Keratinocyte (primary cell): ENCODE results near the gene CIBAR2. TPM values are rescaled to one million over a fixed set of nuclear protein-coding genes. Genes with fewer than 3 reads are reported as not detected.

Source experiments
- DNase-seq: peaks from one replicate; pipeline ENCODE4 v3.0.0-alpha.2; 2011; ENCODE audit warnings: low read depth, missing footprints, low spot score
- FAIRE-seq: peaks from 2 replicates; lab custom pipeline; 2011; peaks lifted over from hg19 to GRCh38; lab: Jason Lieb, UNC
- H2AFZ ChIP-seq: 2 replicates; pipeline ENCODE4 v1.6.0; 2012; ENCODE audit warnings: low read length, control low read depth, inconsistent platforms; ENCODE audit not compliant: control insufficient read depth
- H3K27ac ChIP-seq: 2 replicates; pipeline ENCODE4 v1.5.1; 2011; ENCODE audit warnings: low read length; ENCODE audit not compliant: control insufficient read depth, insufficient read depth
- H3K27me3 ChIP-seq: 3 replicates; pipeline ENCODE4 v1.6.0; 2011; ENCODE audit warnings: low read length; ENCODE audit not compliant: control insufficient read depth, insufficient read depth; ENCODE audit errors: extremely low read depth
- H3K36me3 ChIP-seq, 2 experiments: 2 replicates in 1 of 2; 3 replicates in 1 of 2; pipeline ENCODE4 v1.5.1; 2011; ENCODE audit warnings: low read length in 2 of 2, mild to moderate bottlenecking in 1 of 2; ENCODE audit not compliant: control insufficient read depth in 2 of 2, insufficient read depth in 2 of 2; ENCODE audit errors: extremely low read depth in 1 of 2
- H3K4me1 ChIP-seq: 3 replicates; pipeline ENCODE4 v1.5.1; 2011; ENCODE audit warnings: low read length; ENCODE audit not compliant: control insufficient read depth, insufficient read depth; ENCODE audit errors: extremely low read depth
- H3K4me2 ChIP-seq: 3 replicates; pipeline ENCODE4 v1.6.0; 2011; ENCODE audit warnings: low read depth, low read length; ENCODE audit not compliant: control insufficient read depth, insufficient read depth; ENCODE audit errors: extremely low read depth
- H3K4me3 ChIP-seq, 3 experiments: fragments of 200-600 bp in 1 of 3; sonication (generic) in 1 of 3; 2 replicates in 2 of 3; 3 replicates in 1 of 3; pipeline ENCODE4 v1.5.1; 2011 to 2016; ENCODE audit warnings: low read length in 3 of 3, mild to moderate bottlenecking in 3 of 3, control low read depth in 2 of 3, inconsistent platforms in 1 of 3, low read depth in 1 of 3, mixed read lengths in 1 of 3, mixed run types in 1 of 3, moderate library complexity in 1 of 3; ENCODE audit not compliant: control insufficient read depth in 2 of 3, insufficient read depth in 2 of 3; ENCODE audit errors: extremely low read depth in 1 of 3
- H3K79me2 ChIP-seq: 2 replicates; pipeline ENCODE4 v1.6.0; 2012; ENCODE audit warnings: low read length; ENCODE audit not compliant: control insufficient read depth, insufficient read depth
- H3K9ac ChIP-seq: 3 replicates; pipeline ENCODE4 v1.6.0; 2011; ENCODE audit warnings: low read length; ENCODE audit not compliant: control insufficient read depth, insufficient read depth; ENCODE audit errors: extremely low read depth
- H3K9me1 ChIP-seq: 3 replicates; pipeline ENCODE4 v1.6.0; 2011; ENCODE audit warnings: low read length; ENCODE audit not compliant: control insufficient read depth, insufficient read depth; ENCODE audit errors: extremely low read depth
- H3K9me3 ChIP-seq: 2 replicates; pipeline ENCODE4 v1.5.1; 2012; ENCODE audit warnings: low read depth, low read length; ENCODE audit not compliant: control insufficient read depth
- H4K20me1 ChIP-seq: 3 replicates; pipeline ENCODE4 v1.6.0; 2011; ENCODE audit warnings: low read length; ENCODE audit not compliant: control insufficient read depth, insufficient read depth; ENCODE audit errors: extremely low read depth
- EZH2 ChIP-seq: IDR thresholded peaks from one replicate; pipeline ENCODE4 v1.6.1; 2012; ENCODE audit warnings: inconsistent platforms, mild to moderate bottlenecking, low read length, moderate library complexity
- dilution Hi-C: fragments of 300-500 bp; cut with MboI; formaldehyde crosslinking; loops from one replicate; pipeline ENCODE4 v1.7.0; 2020; ENCODE audit warnings: low sequenced_read_pairs; ENCODE audit not compliant: extremely low pct_ligation_motif_present
- polyA plus RNA-seq, 5 experiments: library from polyadenylated mRNA; depleted of rRNA in 3 of 5; stranded (reverse) in 3 of 5; stranded (forward) in 1 of 5; unstranded in 1 of 5; fragments of >200 nt; gene quantifications; 1 replicate in 1 of 5; 2 replicates in 3 of 5; 3 replicates in 1 of 5; pipeline versions ENCODE4 v1.2.1 to v1.2.3, GENCODE V29; 2011 to 2012; ENCODE audit warnings: missing spikeins in 2 of 5, low read depth in 1 of 5, low replicate concordance in 1 of 5
- TF ChIP-seq, protein P1 (sequence below), 3 experiments: IDR thresholded peaks in 1 of 3; conservative IDR thresholded peaks in 1 of 3; optimal IDR thresholded peaks in 1 of 3; 2 replicates in 2 of 3; 3 replicates in 1 of 3; pipeline versions ENCODE3 to v1.5.1; 2011; ENCODE audit warnings: low read length in 3 of 3, mild to moderate bottlenecking in 3 of 3, moderate library complexity in 2 of 3, control low read depth in 1 of 3, inconsistent platforms in 1 of 3; ENCODE audit not compliant: insufficient read depth in 2 of 3; ENCODE audit errors: extremely low read depth in 1 of 3

CIBAR2 gene
- polyA plus RNA-seq, 1 donor (not counting 4 experiments of a cell fraction or from before 2014, with no cell fraction given): not detected

DNA sequence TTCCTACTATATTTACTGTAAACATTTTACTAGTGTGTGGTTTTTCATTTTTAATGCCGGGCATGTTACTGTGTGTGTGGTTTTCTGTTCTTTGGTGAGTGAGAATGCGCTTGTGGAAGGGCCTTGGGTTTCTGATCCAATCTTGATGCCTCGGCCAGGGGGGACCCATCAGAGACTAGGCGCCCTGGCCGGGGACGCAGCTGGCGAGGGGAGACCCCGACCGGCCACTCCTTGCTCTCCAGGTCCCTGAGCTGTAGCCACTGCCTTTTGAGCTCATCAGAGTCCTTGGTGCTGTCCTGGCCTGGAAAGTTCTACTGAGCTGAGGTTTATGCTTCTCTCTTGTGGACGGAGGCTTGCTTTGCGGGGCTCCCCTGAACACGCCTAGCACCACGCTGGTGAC, 47.2 kb downstream of the CIBAR2 start:
- H4K20me1 ChIP-seq: no peaks in the 10 kb centered on the region
- H3K4me1 ChIP-seq: no peaks in the 10 kb centered on the region
- dilution Hi-C loops: no loop called here
- H3K9me1 ChIP-seq: no peaks in the 10 kb centered on the region
- no peak for DNase-seq
- H3K36me3 ChIP-seq: no peaks in the 10 kb centered on the region
- no peak overlapping the region for H3K9ac ChIP-seq
- H3K79me2 ChIP-seq: no peaks in the 10 kb centered on the region
- no peak for FAIRE-seq
- peaks cover 5% of the 10 kb centered on the region for H3K27me3 ChIP-seq
- no peak overlapping the region for H2AFZ ChIP-seq
- TF ChIP-seq EZH2: no peak
- TF ChIP-seq, protein P1, sequence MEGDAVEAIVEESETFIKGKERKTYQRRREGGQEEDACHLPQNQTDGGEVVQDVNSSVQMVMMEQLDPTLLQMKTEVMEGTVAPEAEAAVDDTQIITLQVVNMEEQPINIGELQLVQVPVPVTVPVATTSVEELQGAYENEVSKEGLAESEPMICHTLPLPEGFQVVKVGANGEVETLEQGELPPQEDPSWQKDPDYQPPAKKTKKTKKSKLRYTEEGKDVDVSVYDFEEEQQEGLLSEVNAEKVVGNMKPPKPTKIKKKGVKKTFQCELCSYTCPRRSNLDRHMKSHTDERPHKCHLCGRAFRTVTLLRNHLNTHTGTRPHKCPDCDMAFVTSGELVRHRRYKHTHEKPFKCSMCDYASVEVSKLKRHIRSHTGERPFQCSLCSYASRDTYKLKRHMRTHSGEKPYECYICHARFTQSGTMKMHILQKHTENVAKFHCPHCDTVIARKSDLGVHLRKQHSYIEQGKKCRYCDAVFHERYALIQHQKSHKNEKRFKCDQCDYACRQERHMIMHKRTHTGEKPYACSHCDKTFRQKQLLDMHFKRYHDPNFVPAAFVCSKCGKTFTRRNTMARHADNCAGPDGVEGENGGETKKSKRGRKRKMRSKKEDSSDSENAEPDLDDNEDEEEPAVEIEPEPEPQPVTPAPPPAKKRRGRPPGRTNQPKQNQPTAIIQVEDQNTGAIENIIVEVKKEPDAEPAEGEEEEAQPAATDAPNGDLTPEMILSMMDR (optimal IDR thresholded peaks at IDR 0.05 in 1 of 3, IDR thresholded peaks at IDR 0.05 in 1 of 3, conservative IDR thresholded peaks at IDR 0.05 in 1 of 3; ENCODE audit: extremely low read depth in 1 of 3, insufficient read depth in 2 of 3, low read length in 3 of 3): no peak
- H3K4me3 ChIP-seq: no peak overlapping the region
- H3K27ac ChIP-seq: no peak overlapping the region
- H3K9me3 ChIP-seq: no peaks in the 10 kb centered on the region
- H3K4me2 ChIP-seq: no peak overlapping the region

DNA sequence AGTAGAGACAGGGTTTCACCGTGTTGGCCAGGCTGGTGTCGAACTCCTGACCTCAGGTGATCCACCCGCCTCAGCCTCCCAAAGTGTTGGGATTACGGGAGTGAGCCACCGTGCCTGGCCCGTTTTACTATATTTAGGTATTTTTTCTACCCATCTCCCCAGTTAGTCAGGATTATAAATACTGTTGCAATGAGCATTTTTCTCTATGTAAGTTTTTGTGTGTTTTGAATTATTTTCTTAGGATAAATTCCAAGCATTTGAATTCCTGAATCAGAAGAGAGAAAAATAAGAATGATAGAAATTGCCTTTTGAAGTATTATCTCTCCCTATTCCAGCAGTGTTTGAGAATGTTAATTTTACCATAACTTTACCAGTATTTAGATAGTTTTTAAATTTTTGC, 48.1 kb downstream of the CIBAR2 start:
- Histone ChIP-seq H3K4me3 (no peak overlapping the region), H2AFZ (no peak overlapping the region), H3K9me1 (no peaks in the 10 kb centered on the region), H3K4me1 (no peaks in the 10 kb centered on the region), H3K4me2 (no peak overlapping the region), H3K9ac (no peak overlapping the region), H3K36me3 (no peaks in the 10 kb centered on the region), H3K27me3 (peaks cover 5% of the 10 kb centered on the region), H3K9me3 (no peaks in the 10 kb centered on the region), H3K27ac (no peak overlapping the region), H3K79me2 (no peaks in the 10 kb centered on the region), H4K20me1 (no peaks in the 10 kb centered on the region)
- dilution Hi-C loops: no loop called here
- FAIRE-seq: no peak
- DNase-seq: no peak
- TF ChIP-seq, protein P1 (optimal IDR thresholded peaks at IDR 0.05 in 1 of 3, IDR thresholded peaks at IDR 0.05 in 1 of 3, conservative IDR thresholded peaks at IDR 0.05 in 1 of 3; ENCODE audit: extremely low read depth in 1 of 3, insufficient read depth in 2 of 3, low read length in 3 of 3): no peak
- no peak for TF ChIP-seq EZH2
